A673 (cell line): ENCODE results near the gene CNN2.

Experiments used
- CTCF ChIP-seq: fragments of 300-800, 200-600 bp; sonication (generic); conservative IDR thresholded peaks from 2 replicates; pipeline ENCODE4 v1.5.1; 2017; ENCODE audit warnings: low read depth, mild to moderate bottlenecking, antibody characterized with exemption, low read length, moderate library complexity, mixed read lengths
- EZH2 ChIP-seq: fragments of 200-600 bp; sonication (generic); IDR thresholded peaks from 2 replicates; pipeline ENCODE4 v1.6.1; 2017; ENCODE audit warnings: borderline replicate concordance, low read depth, mild to moderate bottlenecking, mixed read lengths, antibody characterized with exemption, low read length; ENCODE audit not compliant: poor library complexity, severe bottlenecking

DNA sequence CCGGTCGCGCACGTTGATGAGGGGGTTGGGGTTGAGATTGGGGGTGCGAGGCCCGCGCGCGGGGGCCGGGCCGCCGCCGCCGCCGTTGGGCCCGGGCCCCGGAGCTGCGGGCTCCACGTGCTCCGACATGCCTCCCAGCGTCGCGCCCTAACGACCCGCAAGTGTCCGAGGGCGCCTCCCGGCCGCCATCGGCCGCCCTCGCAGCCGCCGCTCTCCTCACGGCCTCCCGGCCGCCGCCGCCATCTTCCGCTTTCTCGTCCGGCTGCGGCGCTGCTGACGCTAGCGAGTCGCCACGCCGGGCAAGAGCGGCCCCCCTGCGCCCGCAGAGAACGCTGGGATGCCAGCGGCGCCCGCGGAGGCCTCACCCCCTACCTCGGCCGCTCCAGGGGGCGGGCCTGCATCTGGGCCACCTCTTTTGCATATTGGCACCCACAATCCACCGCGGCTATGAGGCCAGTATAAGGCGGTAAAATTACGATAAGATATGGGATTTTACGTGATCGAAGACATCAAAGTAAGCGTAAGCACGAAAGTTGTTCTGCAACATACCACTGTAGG lies 5.5 kb upstream of the CNN2 start, which contains the start of gene TMEM259:
- TF ChIP-seq CTCF (no peak), EZH2 (no peak)
